Osteoblast (primary cell): ENCODE data around the gene AKAP6. TPM values are rescaled to one million over a fixed set of nuclear protein-coding genes. Genes with fewer than 3 reads are reported as not detected.

ENCODE experiments used
- DNase-seq: peaks from one replicate; pipeline ENCODE4 v3.0.0; 2011; ENCODE audit warnings: low spot score, mixed read lengths; ENCODE audit not compliant: insufficient read length; ENCODE audit errors: missing footprints
- H2AFZ ChIP-seq: 2 replicates; pipeline ENCODE4 v1.6.0; 2011; ENCODE audit warnings: mild to moderate bottlenecking, low read length
- H3K27ac ChIP-seq: 2 replicates; pipeline ENCODE4 v1.5.1; 2011; ENCODE audit warnings: mild to moderate bottlenecking, low read depth, low read length, moderate library complexity
- H3K27me3 ChIP-seq: 2 replicates; pipeline ENCODE4 v1.6.0; 2012; ENCODE audit warnings: mild to moderate bottlenecking, control low read depth, inconsistent platforms, low read length, moderate library complexity; ENCODE audit not compliant: insufficient read depth
- H3K36me3 ChIP-seq: 2 replicates; pipeline ENCODE4 v1.5.1; 2011; ENCODE audit warnings: mild to moderate bottlenecking, low read length, control low read depth, moderate library complexity; ENCODE audit not compliant: insufficient read depth
- H3K4me1 ChIP-seq: 2 replicates; pipeline ENCODE4 v1.5.1; 2011; ENCODE audit warnings: mild to moderate bottlenecking, low read length, control low read depth, moderate library complexity; ENCODE audit not compliant: insufficient read depth
- H3K4me2 ChIP-seq: 2 replicates; pipeline ENCODE4 v1.6.0; 2011; ENCODE audit warnings: mild to moderate bottlenecking, low read length; ENCODE audit not compliant: insufficient read depth
- H3K4me3 ChIP-seq: fragments of 200-600 bp; sonication (generic); 3 replicates; pipeline ENCODE4 v1.5.1; 2012; ENCODE audit warnings: mild to moderate bottlenecking, low read length, inconsistent platforms; ENCODE audit not compliant: insufficient read depth
- H3K79me2 ChIP-seq: 2 replicates; pipeline ENCODE4 v1.6.0; 2012; ENCODE audit warnings: mild to moderate bottlenecking, low read length, control low read depth, inconsistent platforms; ENCODE audit not compliant: insufficient read depth
- H3K9me3 ChIP-seq: 2 replicates; pipeline ENCODE4 v1.5.1; 2011; ENCODE audit warnings: low read depth, low read length, control low read depth
- H4K20me1 ChIP-seq: 2 replicates; pipeline ENCODE4 v1.6.0; 2012; ENCODE audit warnings: mild to moderate bottlenecking, low read length, control low read depth; ENCODE audit not compliant: insufficient read depth
- CTCF ChIP-seq: IDR thresholded peaks from 2 replicates; pipeline ENCODE4 v1.5.1; 2011; ENCODE audit warnings: mild to moderate bottlenecking, low read depth, low read length, moderate library complexity; ENCODE audit errors: extremely low read depth
- total RNA-seq: library from RNA; depleted of rRNA; stranded (reverse); fragments of >200 nt; gene quantifications from 2 replicates; pipeline ENCODE4 v1.2.3, GENCODE V29; 2012

The AKAP6 gene
- total RNA-seq, 1 donor, result 2.2 TPM

GRCh38 chr14:32817780-32818179 lies 488.7 kb downstream of the AKAP6 start:
- H3K27me3 ChIP-seq, result no peaks in the 10 kb centered on the region
- H3K4me3 ChIP-seq, result no peak overlapping the region
- H3K27ac ChIP-seq, result no peak overlapping the region
- H3K9me3 ChIP-seq, result no peaks in the 10 kb centered on the region
- H3K79me2 ChIP-seq, result no peaks in the 10 kb centered on the region
- H2AFZ ChIP-seq, result no peak overlapping the region
- no peak overlapping the region for H3K4me2 ChIP-seq
- H3K4me1 ChIP-seq, result no peaks in the 10 kb centered on the region
- H3K36me3 ChIP-seq, result no peaks in the 10 kb centered on the region
- TF ChIP-seq CTCF, result no peak
- no peak for DNase-seq
- no peaks in the 10 kb centered on the region for H4K20me1 ChIP-seq

GRCh38 chr14:32818581-32818980 lies 489.5 kb downstream of the AKAP6 start:
- no peak for TF ChIP-seq CTCF
- no peak overlapping the region for H2AFZ ChIP-seq
- no peak overlapping the region for H3K4me2 ChIP-seq
- no peaks in the 10 kb centered on the region for H3K36me3 ChIP-seq
- no peak overlapping the region for H3K4me3 ChIP-seq
- H3K9me3 ChIP-seq, result no peaks in the 10 kb centered on the region
- no peaks in the 10 kb centered on the region for H3K79me2 ChIP-seq
- DNase-seq, result no peak
- H4K20me1 ChIP-seq, result no peaks in the 10 kb centered on the region
- no peaks in the 10 kb centered on the region for H3K4me1 ChIP-seq
- no peaks in the 10 kb centered on the region for H3K27me3 ChIP-seq
- H3K27ac ChIP-seq, result no peak overlapping the region

GRCh38 chr14:32820181-32820580 lies 491.1 kb downstream of the AKAP6 start:
- Histone ChIP-seq H3K27me3 (no peaks in the 10 kb centered on the region), H3K4me3 (no peak overlapping the region), H3K9me3 (no peaks in the 10 kb centered on the region), H2AFZ (no peak overlapping the region), H3K27ac (no peak overlapping the region), H3K4me1 (no peaks in the 10 kb centered on the region), H4K20me1 (no peaks in the 10 kb centered on the region), H3K79me2 (no peaks in the 10 kb centered on the region), H3K36me3 (no peaks in the 10 kb centered on the region), H3K4me2 (no peak overlapping the region)
- DNase-seq, result no peak
- no peak for TF ChIP-seq CTCF

- Histone ChIP-seq H2AFZ (no peak overlapping the region), H3K4me3 (no peak overlapping the region), H3K27me3 (no peaks in the 10 kb centered on the region), H3K4me2 (no peak overlapping the region), H3K9me3 (no peaks in the 10 kb centered on the region), H3K27ac (no peak overlapping the region), H4K20me1 (no peaks in the 10 kb centered on the region), H3K79me2 (no peaks in the 10 kb centered on the region), H3K36me3 (no peaks in the 10 kb centered on the region), H3K4me1 (no peaks in the 10 kb centered on the region)
- DNase-seq, result no peak
- TF ChIP-seq CTCF, result no peak
Observed at GRCh38 chr14:32820682-32821081, 491.6 kb downstream of the AKAP6 start.
